Stimulated activated CD4-positive, alpha-beta T cell treated with anti-CD3 and anti-CD28 coated beads, TNF-alpha, amount 100 ng/mL, for 24 hours (primary cell): ENCODE data around the gene SLF1.
"Not testable (repeated sequence)": the region's sequence is repeated elsewhere in the genome, so short reads cannot be mapped to it uniquely, and the experiment has no call there.

Source experiments
- DNase-seq, 3 experiments: peaks; one replicate each; pipeline ENCODE4 v3.0.0-alpha.2; 2020; ENCODE audit warnings: low read depth in 3 of 3

The SLF1 gene

DNA sequence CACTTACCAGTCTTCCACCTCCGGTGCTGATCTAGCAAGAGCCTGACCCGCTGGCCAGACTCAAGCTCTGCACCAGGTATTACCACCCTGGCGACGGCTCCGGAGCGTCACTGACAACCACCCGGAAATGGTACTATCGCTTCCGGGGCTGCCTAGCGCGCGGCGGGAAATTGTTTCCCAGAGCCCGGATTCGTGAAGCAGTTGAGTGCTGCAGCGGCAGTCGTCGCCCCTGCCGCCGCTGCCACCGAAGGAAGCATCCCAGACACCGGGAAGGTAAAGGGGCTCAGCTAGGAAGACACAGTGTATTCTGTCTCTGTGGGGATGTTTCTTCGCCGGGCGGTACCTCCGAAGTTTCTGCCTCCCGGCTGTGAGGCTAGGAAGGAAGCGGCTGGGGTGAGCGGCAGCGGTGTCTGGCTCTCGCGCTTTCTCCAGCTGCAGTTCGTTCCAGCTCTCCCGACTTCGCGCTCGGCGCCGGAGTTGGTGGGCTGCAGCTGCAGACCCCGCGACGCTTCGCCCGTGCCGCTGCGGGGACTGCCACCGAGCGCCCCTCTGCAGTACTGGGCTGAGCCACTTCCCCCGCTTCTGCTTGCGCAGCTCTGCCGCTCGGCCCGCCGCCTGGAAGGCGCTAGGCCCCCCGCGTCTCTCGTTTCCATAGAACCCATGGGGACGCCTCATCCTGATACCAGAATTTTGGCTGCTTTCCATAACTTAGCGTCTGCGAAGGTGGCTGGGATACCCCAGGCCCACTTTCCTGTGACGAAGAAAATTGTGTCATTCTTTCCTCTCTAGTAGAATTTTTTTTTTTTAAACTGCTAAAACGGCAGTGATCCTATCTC, at the start of gene SLF1, which contains the start of gene KIAA0825:
Gene SLF1, plus strand, starts transcription at position 177 of the 836 bp plus-strand sequence. CDS start 10,142 bp downstream, outside the sequence.
Gene KIAA0825, minus strand, starts transcription at position 112 of the 836 bp plus-strand sequence. CDS start 81,478 bp downstream, outside the sequence.
- DNase-seq: peak; percentile 76 to 88 (median 77)

DNA sequence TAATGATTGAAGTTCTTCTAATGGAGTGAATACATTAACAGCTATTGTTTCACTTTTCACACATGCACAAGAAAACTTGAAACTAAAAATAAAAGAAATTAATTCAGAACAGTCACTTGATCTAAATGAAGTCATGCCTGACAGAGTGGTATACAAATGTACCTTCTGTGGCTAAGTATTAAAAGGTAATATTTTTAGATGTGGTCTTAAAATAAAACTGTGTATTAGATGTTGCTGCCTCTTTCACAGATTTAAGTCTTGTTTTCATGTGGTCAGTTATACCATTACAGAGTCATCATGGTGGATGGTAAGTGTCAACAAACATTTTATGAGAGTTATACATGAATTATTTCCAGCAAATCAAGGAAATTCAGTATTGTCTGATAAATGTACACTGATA, 47.1 kb upstream of the SLF1 start:
- DNase-seq: no peak

DNA sequence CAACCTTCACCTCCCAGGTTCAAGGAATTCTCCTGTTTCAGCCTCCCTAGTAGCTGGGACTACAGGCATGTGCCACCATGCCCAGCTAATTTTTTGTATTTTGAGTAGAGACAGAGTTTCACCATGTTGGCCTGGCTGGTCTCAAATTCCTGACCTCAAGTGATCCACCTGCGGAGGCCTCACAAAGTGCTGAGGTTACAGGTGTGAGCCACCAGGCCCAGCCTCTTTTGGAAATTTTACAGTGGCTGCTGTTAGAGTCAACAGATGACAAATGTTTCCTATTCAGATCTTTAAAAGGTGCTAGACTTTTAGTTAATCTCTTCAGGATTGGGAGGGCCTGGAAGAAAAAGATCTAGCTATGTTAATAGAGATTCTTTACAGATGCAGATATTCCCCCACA, 45.1 kb upstream of the SLF1 start:
- not testable (repeated sequence) for DNase-seq

DNA sequence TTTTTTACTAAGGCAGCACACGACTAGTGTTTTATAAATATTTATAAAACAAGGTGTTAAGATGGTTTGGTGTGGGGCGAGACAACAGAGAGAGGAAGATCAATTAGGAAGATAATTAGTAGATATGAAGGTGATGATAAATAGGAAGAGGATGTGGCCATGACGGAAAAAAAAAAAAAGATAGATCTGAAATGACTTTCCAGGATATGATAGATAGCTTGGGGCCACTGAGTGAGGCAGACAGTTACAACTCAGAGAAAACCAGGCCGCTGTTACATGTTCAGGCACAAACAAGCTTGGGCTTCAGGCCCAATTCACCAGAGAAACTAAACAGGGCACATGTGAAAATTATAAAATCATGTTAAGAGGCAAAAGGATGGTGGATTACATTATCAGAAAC, 43.3 kb upstream of the SLF1 start:
- no peak for DNase-seq

DNA sequence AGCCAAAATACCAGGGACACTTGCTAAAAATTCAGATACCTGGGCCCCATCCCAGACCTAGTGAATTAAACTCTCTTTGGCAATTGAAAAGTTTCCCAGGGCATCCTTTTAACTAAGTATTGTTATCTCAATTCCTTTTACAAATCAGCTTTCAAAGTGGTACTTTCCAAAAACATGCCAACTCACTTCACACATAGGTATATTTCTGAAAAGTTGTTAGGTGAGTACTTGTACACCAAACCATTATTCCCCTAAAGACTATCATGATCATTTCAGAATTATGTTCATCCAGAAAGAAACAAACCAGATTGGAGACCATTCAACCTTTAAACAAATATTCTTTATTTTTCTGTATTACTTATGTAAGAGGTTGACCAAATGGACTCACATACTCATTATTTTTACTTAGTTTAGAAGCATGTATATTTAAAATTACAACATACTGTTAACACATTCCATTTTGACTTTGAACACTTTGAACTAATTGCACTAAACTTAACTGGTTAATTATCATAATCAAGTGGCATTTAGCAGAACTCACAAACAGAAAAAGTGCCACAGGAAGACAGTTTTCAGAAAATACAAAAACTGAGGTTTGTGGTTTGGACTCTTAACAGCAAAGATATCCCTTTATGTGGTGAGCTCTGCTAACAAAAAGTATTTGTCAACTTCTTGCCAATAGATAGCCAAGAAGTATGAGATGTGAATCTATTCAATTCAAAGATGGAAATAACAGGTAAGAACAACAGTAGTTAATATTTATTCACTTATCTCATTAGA, 40.8 kb upstream of the SLF1 start:
- DNase-seq: no peak

DNA sequence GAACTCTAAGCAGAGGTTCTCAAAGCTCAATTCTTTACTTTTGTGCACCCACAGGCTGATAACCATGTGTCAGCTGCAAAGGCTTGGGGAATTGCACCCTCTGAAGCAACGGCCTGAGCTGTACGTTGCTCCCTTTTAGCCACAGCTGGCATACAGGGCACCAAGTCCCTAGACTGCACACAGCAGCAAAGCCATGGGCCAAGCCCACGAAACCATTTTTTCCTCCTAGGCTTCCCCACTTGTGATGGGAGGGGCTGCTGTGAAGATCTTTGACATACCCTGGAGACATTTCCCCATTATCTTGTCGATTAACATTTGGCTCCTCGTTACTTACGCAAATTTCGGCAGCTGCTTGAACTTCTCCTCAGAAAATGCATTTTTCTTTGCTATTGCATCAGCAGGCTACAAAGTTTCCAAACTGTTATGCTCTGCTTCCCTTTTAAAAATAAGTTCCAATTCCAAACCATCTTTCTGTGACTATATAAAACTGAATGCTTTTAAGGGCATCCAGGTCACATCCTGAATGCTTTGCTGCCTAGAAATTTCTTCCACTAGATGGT, 23.1 kb upstream of the SLF1 start:
- DNase-seq: no peak

DNA sequence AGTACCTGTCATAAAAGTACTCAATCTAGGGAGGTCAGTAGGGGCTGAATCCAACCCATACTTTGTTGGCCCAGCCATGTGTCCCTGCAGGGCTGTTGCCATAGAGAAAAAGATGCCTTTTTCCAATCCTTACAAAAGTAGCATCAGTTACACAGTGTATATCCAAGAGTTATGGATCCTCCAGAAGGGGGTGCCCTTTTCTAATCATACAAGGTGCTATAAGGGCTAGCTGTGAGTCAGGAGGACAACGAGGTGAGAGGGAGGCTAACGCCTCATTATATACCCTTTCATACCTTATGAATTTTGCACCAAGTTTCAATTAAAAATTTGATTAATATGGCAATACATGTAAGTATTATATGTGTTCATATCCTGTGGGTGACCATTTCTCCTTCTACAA, 4.9 kb upstream of the SLF1 start:
- DNase-seq: no peak

DNA sequence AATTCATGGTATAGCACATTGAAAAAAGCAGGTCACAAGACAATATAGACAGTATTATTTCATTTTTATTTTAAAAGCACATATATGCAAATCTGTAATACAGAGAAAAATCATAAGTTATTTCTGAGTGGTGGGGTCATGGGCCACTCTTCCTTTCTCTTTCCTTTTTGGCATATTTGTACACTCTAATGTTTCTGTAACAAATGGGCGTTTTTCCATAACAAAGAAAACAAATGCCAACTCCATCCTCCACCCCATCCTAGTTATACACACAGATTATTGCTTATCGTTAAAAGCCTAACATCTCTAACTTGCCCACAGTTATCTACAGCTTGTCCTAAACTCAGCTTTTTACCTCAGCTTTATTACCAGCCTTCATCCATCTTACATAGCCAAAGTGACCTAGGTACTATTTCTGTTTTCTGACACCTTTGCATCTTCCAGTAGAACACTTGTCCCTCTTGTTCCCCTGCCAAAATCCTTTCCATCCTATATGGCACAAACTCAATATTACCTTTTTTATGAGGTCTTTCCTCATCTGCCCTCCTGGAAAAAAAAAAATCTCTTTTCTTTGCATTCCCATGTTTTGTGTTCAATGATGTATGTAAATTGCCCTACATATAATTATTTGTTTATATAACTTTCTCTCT, 4.2 kb upstream of the SLF1 start:
- no peak for DNase-seq

DNA sequence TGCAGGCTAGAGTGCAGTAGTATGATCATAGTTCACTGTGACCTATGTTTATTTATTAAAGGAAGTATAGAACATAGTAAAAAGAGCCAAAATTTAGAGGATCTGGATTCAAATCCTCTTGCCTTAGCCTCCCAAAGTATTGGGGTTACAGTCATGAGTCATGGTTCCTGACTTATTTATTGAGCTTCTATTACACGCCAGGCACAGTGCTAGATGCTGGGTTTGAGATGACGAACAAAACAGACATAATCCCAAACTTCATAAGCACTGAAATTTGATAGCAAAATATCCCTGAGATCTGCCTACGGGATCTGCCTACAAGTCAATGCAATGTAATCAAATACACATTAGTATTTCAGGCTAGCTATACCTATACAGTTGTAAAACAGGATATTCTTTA, 2.6 kb upstream of the SLF1 start:
- no peak for DNase-seq

DNA sequence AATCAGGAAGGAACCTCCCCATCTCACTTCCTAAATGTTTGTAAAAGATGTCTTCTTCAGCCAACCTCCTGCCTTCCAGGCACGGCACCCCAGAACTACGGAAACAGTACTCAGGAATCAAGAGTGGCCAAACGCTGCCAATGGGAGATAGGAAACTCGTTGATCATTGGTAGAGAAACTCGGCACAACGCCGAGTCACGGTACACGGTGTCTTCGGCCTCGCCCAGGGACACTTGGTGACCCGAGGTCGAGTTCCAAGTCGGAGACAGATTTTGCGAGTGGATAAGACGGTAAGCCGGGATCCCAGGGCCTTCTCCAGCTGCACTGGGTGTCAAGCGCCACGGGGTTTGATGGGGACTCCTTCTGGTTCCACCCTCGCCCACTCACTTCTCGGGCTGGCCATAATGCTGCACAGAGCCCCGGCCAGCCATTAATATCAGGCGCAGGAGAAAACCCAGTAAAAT, 408 bp upstream of the SLF1 start:
- DNase-seq: peak in 1 of 3 experiments; percentile 6

DNA sequence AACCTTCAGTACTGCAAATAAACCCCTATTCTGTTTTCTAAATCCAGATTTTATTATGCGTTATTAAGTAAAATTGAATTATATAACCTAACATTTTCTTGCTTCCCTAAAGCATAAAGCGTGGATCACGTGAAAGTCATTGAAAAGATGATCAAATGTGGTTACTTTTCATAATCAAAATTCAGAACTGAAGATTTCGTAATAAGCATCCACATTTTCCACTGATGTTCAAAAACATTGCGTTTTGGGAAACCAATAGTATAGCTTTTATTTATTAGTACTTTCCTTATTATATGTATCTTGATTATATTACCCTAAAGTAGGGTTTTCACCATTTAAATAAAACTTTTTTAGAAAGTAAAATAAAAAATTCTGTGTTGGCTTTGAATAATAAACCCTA, 1.8 kb downstream of the SLF1 start:
- no peak for DNase-seq

DNA sequence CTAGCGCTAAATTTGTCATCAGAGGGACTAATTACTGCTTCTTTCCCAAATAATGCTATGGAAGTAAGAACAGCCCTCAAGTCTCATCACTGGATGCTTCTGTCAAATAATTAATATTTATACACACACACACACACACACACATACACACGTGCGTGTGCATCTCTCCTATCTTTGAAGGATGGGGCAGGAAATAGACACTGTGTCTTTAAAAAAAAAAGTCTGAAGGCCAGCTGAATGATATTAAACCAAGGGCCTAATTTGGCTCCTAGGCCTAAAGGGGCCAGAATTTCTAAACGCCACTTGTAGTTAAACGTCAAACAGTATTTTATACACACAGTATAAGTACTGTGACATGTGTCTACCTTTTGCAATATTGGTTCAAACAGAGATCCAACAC, 3.3 kb downstream of the SLF1 start:
- DNase-seq: no peak

DNA sequence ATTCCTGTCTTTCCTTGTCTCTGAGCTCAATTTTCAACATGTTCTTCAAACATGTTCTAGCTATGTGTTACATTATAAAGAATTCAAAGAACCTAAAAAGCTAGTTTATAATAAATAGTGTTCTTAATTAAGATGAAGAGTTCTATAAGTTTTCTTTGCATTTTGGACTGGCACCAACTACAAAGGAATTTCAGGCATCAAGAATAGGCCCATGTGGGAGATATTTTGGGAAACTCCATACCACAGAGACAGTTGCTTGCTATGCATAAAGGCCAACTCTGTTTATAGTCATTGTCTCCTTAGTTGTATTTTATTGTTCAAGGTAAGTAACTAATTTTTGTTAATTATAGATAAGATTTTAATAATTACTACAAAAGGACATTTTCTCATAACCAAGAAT, 4.5 kb downstream of the SLF1 start:
- no peak for DNase-seq

DNA sequence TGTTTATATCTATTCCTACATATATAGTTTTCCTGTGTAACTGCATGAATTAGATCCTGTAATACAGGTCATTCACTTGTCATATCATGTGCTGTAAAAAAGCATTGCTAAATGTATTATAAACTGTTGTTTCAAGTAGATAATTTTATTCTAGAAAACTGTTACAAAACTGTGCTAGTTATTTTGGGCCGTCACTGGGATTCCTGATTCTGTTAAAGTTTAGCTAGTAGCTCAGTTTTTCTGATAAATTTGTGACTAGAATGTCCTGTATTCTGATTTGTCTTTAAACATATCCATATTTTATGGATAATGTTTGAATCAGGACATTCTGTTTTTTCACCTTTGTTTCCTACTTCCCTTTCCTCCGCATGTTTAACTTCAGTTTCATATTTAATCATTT, 5.4 kb downstream of the SLF1 start:
- no peak for DNase-seq

DNA sequence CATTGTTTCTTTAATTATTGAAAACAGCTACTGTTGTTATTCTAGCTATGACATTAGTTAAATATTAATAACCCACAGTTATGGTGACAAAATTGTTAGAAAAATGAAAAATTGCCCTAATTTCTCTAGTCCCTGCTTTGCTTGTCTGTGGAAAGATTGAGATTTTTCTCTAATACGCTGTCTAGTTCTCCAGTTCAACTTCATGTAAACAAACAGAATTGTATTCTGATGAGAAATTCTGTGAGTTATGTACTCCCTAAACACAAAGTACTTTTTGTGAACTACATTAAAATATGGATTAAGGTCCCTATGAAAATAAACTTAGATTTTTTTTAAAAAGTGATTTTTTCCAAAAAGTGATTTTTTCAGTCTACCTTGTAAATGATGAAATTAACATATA, 8.7 kb downstream of the SLF1 start:
- DNase-seq: no peak

DNA sequence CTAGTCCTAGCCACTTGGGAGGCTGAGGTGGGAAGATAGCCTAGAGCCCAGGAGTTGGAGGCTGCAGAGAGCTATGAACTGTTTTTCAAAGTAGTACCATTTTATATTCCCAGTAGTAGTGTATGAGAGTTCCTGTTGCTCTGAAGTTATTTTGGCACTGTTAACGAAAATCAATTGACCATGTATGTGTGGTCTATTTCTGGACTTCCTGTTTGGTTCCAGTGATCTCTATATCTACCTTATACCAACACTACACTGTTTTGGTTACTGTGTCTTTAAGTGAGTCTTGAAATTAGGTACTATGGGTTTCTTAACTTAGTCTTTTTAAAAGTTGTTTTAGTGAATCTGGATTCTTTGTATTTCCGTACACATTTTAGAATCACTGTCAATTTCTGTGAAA, 13.6 kb downstream of the SLF1 start:
- DNase-seq: no peak

DNA sequence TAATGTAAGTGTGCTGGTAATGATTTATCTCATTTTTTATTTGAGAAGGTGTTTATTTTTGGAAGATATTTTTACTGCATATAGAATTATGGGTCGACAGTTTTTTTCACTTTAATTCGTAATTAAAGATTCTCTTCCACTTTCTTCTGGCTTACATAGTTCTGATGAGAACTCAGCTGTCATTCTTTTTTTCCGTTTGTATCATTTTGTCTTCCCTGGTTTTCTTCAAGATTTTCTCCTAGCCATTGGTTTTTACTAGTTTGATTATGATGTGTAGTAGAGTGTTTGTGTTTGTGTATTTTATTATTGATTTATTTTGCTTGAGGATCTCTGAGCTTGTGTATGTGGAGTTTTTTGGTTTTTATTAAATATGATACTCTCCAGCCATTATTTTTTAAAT, 21.7 kb downstream of the SLF1 start:
- no peak for DNase-seq

DNA sequence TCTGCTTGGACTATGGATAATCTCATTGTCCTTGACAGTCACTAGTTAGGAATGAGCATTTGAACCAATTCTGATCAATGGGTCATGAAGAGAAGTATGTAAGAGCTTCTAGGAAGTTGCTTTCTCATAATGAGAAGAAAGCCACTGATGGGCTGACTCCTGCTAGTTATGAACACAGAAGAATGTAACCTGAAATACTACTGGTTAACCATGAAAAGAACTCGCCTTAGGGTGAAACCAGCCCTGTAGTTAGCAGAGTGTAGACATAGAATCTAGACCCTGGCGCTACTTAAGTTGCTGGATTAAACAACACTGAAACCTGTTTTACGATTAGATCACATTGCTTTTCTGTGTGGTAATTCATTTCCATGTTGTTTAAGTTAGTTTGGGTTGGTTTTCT, 26.6 kb downstream of the SLF1 start:
- no peak for DNase-seq

DNA sequence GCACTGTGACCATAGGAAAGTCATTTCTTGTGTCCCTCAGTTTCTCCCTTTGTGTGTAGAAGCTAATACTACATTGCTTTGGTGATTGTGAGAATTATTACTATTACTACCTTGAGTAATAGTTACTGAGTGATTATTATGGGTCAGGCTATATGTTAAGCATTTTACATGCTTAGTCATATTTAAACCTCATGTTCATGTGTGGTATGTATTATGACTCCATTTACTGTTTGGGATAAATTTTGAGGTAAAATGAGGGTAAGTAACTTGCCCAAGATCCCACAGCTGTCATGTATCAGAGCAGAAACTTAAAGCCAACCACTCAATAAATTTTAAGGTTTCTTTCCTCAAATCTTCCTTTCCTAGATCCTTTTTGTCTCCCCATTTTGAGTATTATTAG, 28.3 kb downstream of the SLF1 start:
- DNase-seq: no peak

DNA sequence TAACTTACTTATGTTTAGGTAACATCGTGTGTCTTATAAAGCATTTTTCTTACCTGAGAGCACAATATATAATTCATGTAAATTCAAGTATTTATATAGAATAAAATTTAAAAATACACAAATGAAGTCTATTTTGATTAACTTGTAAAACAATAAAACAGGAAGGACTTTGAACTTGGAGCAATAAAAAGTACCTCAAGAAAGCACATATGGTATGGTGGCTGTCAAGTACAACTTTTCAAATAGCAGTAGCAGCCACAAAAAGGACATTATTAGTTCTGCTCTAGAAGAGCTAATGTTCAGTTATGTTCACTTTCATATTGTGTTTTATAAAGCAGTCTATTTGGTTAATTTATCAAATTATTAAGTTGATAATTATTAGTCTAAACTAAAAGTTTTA, 31.4 kb downstream of the SLF1 start:
- DNase-seq: no peak

DNA sequence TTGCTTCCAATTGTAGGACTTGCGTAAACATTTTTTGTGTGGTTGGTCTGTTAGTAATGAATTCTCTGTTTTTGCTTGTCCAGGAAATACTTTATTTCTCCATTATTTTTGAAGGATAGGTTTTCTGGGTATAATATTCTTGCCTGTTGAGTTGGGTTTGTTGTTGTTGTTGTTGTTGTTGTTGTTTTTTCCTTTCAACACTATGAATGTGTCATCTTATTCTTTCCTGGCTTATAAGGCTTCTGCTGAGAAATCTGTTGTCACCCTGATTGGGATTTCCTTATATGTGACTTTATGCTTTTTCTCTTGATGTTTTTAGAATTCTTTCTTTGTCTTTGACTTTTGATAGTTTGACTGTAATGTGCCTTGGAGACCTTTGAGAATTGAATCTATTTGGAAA, 39.8 kb downstream of the SLF1 start:
- DNase-seq: no peak

DNA sequence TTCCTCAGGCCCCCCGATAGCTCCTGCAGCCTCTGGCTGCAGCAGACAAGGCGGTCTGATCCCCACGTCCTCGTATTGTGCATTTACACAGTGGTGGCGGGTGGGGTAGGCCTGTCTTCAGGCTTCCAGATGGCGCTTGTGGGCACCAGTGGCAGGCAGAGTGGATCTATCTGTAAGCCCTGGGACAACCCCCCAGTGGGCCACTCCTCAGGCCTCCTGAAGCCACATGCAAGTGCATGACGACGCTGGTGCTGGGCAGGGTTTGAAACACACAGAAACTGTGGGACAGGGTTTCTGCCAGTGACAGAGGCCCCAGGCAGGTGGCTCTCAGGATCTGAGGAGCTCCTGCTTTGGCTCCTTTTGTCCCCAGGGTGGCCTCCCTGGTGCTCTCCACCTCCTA, 42.0 kb downstream of the SLF1 start:
- no peak for DNase-seq
